GM19035 (cell line): ENCODE measurements around the gene LMBRD1.
"Not testable (repeated sequence)": the region's sequence is repeated elsewhere in the genome, so short reads cannot be mapped to it uniquely, and the experiment has no call there.

Source experiments
- ATAC-seq: cut with Tn5 transposase; IDR thresholded peaks from one replicate; pipeline ENCODE4 v1.9.1; 2021; ENCODE audit not compliant: unreplicated experiment

LMBRD1 gene

GRCh38 chr6:69756366-69756765 is 40.4 kb downstream of the LMBRD1 start:
- no peak for ATAC-seq

GRCh38 chr6:69735027-69735426 is 61.8 kb downstream of the LMBRD1 start:
- no peak for ATAC-seq

- ATAC-seq = no peak
Measured at GRCh38 chr6:69732640-69733039, 64.2 kb downstream of the LMBRD1 start.

- no peak for ATAC-seq
Measured at GRCh38 chr6:69732045-69732444, 64.8 kb downstream of the LMBRD1 start.

GRCh38 chr6:69729870-69730449 is 66.8 kb downstream of the LMBRD1 start:
- ATAC-seq = no peak

GRCh38 chr6:69722683-69723082 is 74.1 kb downstream of the LMBRD1 start:
- no peak for ATAC-seq

- no peak for ATAC-seq
Measured at GRCh38 chr6:69719602-69720193, 77.1 kb downstream of the LMBRD1 start.

GRCh38 chr6:69706724-69707123 is 90.1 kb downstream of the LMBRD1 start:
- no peak for ATAC-seq

- no peak for ATAC-seq
Measured at GRCh38 chr6:69705954-69706353, 90.9 kb downstream of the LMBRD1 start.

- ATAC-seq = no peak
Measured at GRCh38 chr6:69704916-69705315, 91.9 kb downstream of the LMBRD1 start.

GRCh38 chr6:69699655-69700054 is 97.2 kb downstream of the LMBRD1 start:
- ATAC-seq = no peak

- ATAC-seq = no peak
Measured at GRCh38 chr6:69696273-69696672, 100.5 kb downstream of the LMBRD1 start.

- no peak for ATAC-seq
Measured at GRCh38 chr6:69693762-69694161, 103.0 kb downstream of the LMBRD1 start.

- ATAC-seq = no peak
Measured at GRCh38 chr6:69690986-69691385, 105.8 kb downstream of the LMBRD1 start.

GRCh38 chr6:69680302-69680701 is 116.5 kb downstream of the LMBRD1 start:
- ATAC-seq = no peak

GRCh38 chr6:69673298-69673697 is 123.5 kb downstream of the LMBRD1 start:
- no peak for ATAC-seq

GRCh38 chr6:69668916-69669315 is 127.9 kb downstream of the LMBRD1 start:
- no peak for ATAC-seq

GRCh38 chr6:69666779-69667178 is 130.0 kb downstream of the LMBRD1 start:
- not testable (repeated sequence) for ATAC-seq

GRCh38 chr6:69665437-69665836 is 131.4 kb downstream of the LMBRD1 start:
- ATAC-seq = no peak

GRCh38 chr6:69664551-69664950 is 132.3 kb downstream of the LMBRD1 start:
- no peak for ATAC-seq

GRCh38 chr6:69663215-69663614 is 133.6 kb downstream of the LMBRD1 start:
- no peak for ATAC-seq

GRCh38 chr6:69650703-69651102 is 146.1 kb downstream of the LMBRD1 start:
- no peak for ATAC-seq

GRCh38 chr6:69647726-69648125 is 149.1 kb downstream of the LMBRD1 start:
- ATAC-seq = no peak
